ENCODE results near the gene PAXX.

PAXX gene

GRCh38 chr9:136978865-136979544, 13.2 kb upstream of the PAXX start:
- no peak for TF ChIP-seq CTCF (IDR thresholded peaks at IDR 0.05; ENCODE audit: low read length, missing control alignments)
- no peak overlapping the region for H3K4me3 ChIP-seq (replicated peaks; ENCODE audit: low read depth, low read length)
- DNase-seq (ENCODE audit: low read depth) = no peak

GRCh38 chr9:136979769-136980587, 12.2 kb upstream of the PAXX start:
- TF ChIP-seq CTCF (IDR thresholded peaks at IDR 0.05; ENCODE audit: low read length, missing control alignments) = no peak
- H3K4me3 ChIP-seq (replicated peaks; ENCODE audit: low read depth, low read length) = no peak overlapping the region
- DNase-seq (ENCODE audit: low read depth) = no peak

GRCh38 chr9:136980669-136981478, 11.3 kb upstream of the PAXX start:
- TF ChIP-seq CTCF (IDR thresholded peaks at IDR 0.05; ENCODE audit: low read length, missing control alignments) = no peak
- no peak for DNase-seq (ENCODE audit: low read depth)
- no peak overlapping the region for H3K4me3 ChIP-seq (replicated peaks; ENCODE audit: low read depth, low read length)

- peak; percentile 33 for DNase-seq (ENCODE audit: low read depth)
- H3K4me3 ChIP-seq (replicated peaks; ENCODE audit: low read depth, low read length) = no peak overlapping the region
- TF ChIP-seq CTCF (IDR thresholded peaks at IDR 0.05; ENCODE audit: low read length, missing control alignments) = no peak
Observed at GRCh38 chr9:136981588-136982231, 10.5 kb upstream of the PAXX start.

GRCh38 chr9:136982232-136983051, 9.8 kb upstream of the PAXX start, which contains the start of gene LCNL1:
Gene LCNL1, plus strand, starts transcription at chr9:136982993. Its CDS starts 594 bp downstream, at chr9:136983587.
- TF ChIP-seq CTCF (IDR thresholded peaks at IDR 0.05; ENCODE audit: low read length, missing control alignments) = no peak
- DNase-seq (ENCODE audit: low read depth) = no peak

GRCh38 chr9:136983167-136983566, 9.1 kb upstream of the PAXX start:
- no peak for DNase-seq (ENCODE audit: low read depth)
- no peak for TF ChIP-seq CTCF (IDR thresholded peaks at IDR 0.05; ENCODE audit: low read length, missing control alignments)
- H3K4me3 ChIP-seq (replicated peaks; ENCODE audit: low read depth, low read length) = no peak overlapping the region

More at GRCh38 chr9:136982232-136983051, 9.8 kb upstream of the PAXX start, which contains the start of gene LCNL1:
- no peak within 1 kb of the TSS for H3K4me3 ChIP-seq (replicated peaks; ENCODE audit: low read depth, low read length)
